MV-4-11 (cell line): ENCODE measurements around the gene HOXA4.

Experiments used
- DNase-seq: peaks from one replicate; lab custom pipeline; 2025; lab: John Stamatoyannopoulos, UW

HOXA4 gene

GRCh38 chr7:27133409-27134231 is 3.1 kb upstream of the HOXA4 start:
- no peak for DNase-seq

DNA sequence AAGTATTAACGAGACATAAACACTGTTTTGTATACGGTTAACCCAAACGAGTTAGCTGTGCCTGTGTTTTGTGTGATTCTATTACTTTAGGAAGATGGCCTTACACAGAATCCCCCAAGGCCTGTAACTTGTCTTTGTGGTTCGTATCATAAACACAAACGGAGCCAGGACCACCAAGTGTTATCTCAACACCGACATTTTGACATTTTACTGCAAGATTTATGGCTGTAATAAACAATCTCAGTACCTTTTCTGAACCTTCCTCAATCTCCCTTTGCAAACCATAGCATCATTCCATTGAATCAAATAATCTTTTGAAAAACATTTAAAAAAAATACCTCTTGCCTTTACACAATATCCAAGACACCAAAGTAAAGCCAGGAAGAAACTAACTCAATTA is 2.4 kb upstream of the HOXA4 start:
- DNase-seq, result no peak

GRCh38 chr7:27132214-27132613 is 1.7 kb upstream of the HOXA4 start:
- no peak for DNase-seq

- no peak for DNase-seq
Measured at GRCh38 chr7:27131390-27131819, 848 bp upstream of the HOXA4 start.

GRCh38 chr7:27129729-27130539 is 623 bp downstream of the HOXA4 start:
- no peak for DNase-seq

GRCh38 chr7:27128776-27129728 is 1.5 kb downstream of the HOXA4 start:
- DNase-seq, result no peak

- no peak for DNase-seq
Measured at GRCh38 chr7:27128034-27128433, 2.5 kb downstream of the HOXA4 start.

DNA sequence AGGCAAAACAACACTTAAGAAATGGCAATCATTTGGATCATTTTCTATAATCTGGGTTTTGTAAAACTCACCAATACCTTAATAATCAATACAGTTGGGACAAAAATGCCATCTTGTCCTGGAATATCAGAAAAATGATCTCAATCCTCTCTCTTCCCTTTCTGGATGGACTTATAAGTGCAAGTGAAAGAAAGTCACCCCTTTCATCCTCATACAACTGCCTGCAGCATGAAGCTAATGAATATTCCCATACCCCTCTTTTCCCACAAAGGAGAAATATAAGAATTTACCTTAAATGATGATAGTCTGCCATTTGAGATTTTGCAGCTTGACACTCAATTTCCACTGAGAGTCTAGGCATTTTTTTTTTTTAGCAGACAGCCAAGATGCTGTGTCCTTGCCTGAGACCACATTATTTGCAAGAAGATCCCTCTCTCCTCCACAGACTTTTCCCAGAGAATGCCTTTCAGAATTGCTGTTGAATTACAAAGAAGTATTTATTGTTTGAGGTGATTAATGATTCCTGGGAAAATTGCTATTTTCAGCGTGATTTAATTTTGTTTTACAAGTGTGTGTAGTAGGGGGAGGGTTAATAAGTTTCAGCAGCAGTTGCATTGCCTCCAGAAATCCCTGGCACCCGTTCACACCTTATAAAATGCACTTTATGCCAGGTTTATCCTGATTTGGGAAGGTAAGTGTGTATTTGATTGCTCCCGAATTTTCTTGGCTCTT is 3.8 kb downstream of the HOXA4 start:
- no peak for DNase-seq

DNA sequence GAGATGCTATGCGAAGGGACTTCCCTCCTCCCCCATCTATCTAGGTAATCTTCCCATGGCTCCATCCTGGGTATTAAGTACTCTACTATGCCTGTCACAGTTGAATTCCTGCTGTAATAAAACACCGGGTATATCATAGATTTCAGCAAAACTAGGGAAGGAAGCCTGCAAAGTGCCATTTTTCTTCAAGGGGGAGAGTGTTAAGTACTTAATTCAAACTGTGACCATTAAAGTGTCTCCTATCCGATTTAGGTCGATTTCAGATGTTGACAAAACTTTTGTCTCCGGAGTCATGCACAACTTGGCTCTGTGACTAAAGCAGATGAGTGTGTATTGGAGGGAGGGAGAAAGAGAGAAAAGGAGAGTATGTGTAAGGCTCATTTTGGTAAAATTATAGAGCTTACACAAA is 4.6 kb downstream of the HOXA4 start:
- no peak for DNase-seq

DNA sequence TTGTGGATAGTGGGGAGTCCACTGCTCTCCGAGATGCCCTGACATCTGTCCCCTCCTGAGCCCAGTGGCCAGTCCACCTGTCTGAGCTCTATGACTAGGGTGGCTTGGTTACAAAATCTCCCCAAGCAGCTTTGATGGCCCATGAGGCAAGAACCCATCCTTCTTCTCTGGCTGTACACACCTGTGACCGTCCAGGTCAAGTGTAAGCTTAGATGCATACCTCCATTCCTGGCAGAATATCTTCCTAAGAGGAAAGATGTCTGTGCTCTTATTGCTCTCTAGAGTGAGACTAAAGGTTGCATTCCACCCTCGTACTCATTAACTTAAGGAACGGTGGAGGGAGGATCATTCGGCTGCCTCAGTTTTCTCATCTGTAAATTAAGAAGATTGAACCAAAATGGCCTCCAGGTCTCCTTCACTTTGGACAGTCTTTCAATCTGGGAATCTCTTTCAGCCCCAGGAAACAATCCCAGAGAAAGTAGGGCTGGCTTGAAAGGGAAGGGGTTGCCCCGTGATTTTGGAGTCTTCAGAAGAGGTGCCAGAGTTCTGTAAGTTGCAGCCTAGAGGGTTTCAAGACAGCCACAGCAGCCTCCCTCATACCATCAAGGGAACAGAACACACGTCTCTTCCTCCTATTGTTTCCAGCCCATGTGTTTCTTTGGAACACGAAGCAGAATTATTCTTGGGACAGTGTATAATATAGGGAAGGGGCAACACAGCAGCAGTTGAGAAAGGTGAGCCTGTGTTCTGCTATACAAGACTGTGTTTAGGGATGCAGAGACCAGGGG is 5.5 kb downstream of the HOXA4 start:
- DNase-seq, result no peak

DNA sequence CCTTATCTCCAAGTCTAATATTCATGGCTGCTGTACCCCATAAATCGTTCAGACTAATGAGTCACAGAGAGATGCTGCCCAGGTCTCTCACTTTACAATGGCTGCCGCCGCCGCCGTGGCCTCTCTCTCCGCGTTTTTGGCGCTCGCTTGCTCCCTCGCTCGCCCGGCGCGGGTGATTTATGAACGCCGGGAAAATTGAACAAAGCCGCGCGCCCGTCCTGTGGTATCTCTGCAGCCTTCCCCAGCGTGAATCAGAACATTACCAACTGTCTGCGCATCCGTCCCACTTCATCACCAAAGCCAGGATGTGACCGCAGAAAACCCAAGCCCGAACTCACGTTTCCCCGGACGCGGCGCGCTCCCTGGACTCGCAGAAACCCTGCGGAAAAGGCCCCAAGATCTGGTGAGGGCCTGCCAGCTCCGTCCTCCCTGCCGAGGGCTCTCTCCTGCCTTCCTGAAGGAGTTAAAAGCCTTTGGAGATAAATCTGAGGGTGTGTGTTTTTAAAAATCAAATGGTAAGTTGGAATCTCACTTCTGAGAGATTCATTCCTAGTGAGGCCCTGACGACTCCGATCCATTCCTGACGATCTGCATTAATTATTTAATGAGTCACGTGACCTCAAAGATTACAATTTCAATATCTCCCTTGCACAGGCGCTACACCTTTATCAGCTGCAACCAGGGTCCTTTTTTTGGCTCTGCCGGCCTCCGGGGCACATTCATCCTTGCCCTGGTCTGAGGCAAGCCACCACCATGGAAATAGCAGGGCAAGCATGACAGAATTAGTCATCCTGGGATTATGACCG is 6.3 kb downstream of the HOXA4 start:
- no peak for DNase-seq

GRCh38 chr7:27123477-27124053 is 7.0 kb downstream of the HOXA4 start:
- DNase-seq, result no peak

DNA sequence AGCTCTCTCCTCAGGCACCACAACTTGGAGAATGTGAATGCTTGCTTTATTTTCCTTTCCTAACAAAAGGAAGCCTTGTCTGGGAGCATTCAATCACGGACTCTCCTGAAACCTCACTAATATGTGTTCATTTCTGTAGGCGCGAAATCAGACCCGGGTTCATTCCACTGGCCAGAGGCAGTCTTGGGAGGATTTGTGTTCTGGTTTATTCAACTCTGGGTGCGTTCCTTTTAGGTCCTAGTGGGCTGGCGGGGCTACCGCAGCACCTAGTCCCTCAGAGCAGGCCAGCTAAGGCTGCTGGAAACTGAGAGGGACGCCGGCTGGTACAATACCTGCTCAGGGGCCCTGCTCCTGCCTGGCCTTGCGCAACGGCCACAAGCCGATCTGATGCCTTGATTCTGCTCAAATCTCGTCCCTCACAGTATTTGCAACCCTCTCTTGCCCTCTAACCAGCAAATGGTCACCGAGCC is 7.5 kb downstream of the HOXA4 start:
- DNase-seq, result no peak

- peak; percentile 3 for DNase-seq
Measured at GRCh38 chr7:27122077-27122910, 8.3 kb downstream of the HOXA4 start.

GRCh38 chr7:27121684-27122076 is 8.9 kb downstream of the HOXA4 start:
- DNase-seq, result no peak

- DNase-seq, result no peak
Measured at GRCh38 chr7:27119412-27119911, 11.1 kb downstream of the HOXA4 start.

- DNase-seq, result no peak
Measured at GRCh38 chr7:27118580-27118979, 12.0 kb downstream of the HOXA4 start.

GRCh38 chr7:27117887-27118491 is 12.6 kb downstream of the HOXA4 start:
- DNase-seq, result peak; percentile 31
